GM12878 (cell line): ENCODE results near the gene SSR2. TPM values are rescaled to one million over a fixed set of nuclear protein-coding genes. Genes with fewer than 3 reads are reported as not detected.
A peak's percentile ranks its signal among the peaks of the same experiment; 100 is the strongest.

Source experiments
- ATAC-seq: fragments of 200-7000 bp; cut with Tn5 transposase; 3 replicates; pipeline ENCODE4 v1.9.1; 2020; ENCODE audit warnings: mild to moderate bottlenecking, moderate library complexity
- BruUV-seq: library from RNA; stranded (reverse); fragments of 400-500 nt; replicated peaks from 2 replicates; lab custom pipeline; 2021; lab: Mats Ljungman, UMichigan
- CTCF ChIA-PET: fragments of 300-600 bp; sonication (Branson Sonifier 250); formaldehyde crosslinking; extraction: SDS; loops from one replicate; lab custom pipeline; 2021; ENCODE audit warnings: inconsistent platforms; lab: Yijun Ruan, JAX
- POLR2A ChIA-PET: fragments of 350-600 bp; formaldehyde crosslinking; extraction: SDS; loops from one replicate; lab custom pipeline; 2021; ENCODE audit warnings: inconsistent platforms; lab: Charles Lee
- RAD21 ChIA-PET: fragments of 300-600 bp; sonication (Branson Sonifier 250); formaldehyde crosslinking; loops from one replicate; lab custom pipeline; 2023; ENCODE audit warnings: antibody characterized with exemption; ENCODE audit not compliant: unreplicated experiment; lab: Charles Lee
- SMC1A ChIA-PET: fragments of 300-600 bp; sonication (Branson Sonifier 250); formaldehyde crosslinking; loops from one replicate; lab custom pipeline; 2023; ENCODE audit not compliant: unreplicated experiment, uncharacterized antibody; lab: Charles Lee
- DNase-seq: peaks from one replicate; pipeline ENCODE4 v3.0.0-alpha.2; 2011; ENCODE audit warnings: low read depth, low spot score
- FAIRE-seq: peaks from 3 replicates; lab custom pipeline; 2011; peaks lifted over from hg19 to GRCh38; lab: Jason Lieb, UNC
- H2AFZ ChIP-seq: 2 replicates; pipeline ENCODE4 v1.6.0; 2011; ENCODE audit warnings: low read depth, low read length, control low read depth; ENCODE audit not compliant: control insufficient read depth
- H3K27ac ChIP-seq: 2 replicates; pipeline ENCODE4 v1.5.1; 2011; ENCODE audit warnings: control low read depth; ENCODE audit not compliant: control insufficient read depth, insufficient read depth
- H3K27me3 ChIP-seq, 2 experiments: replicated peaks in 1 of 2; 2 replicates each; pipeline versions ENCODE4 v1.6.0 to v1.6.1; 2011; ENCODE audit warnings: low read length in 1 of 2; ENCODE audit not compliant: control insufficient read depth in 2 of 2, insufficient read depth in 2 of 2
- H3K36me3 ChIP-seq, 2 experiments: 2 replicates each; pipeline ENCODE4 v1.5.1; 2011; ENCODE audit warnings: low read length in 1 of 2; ENCODE audit not compliant: control insufficient read depth in 2 of 2, insufficient read depth in 2 of 2
- H3K4me1 ChIP-seq: 2 replicates; pipeline ENCODE4 v1.6.1; 2011; ENCODE audit warnings: mild to moderate bottlenecking, low read length, moderate library complexity, mixed read lengths; ENCODE audit not compliant: control insufficient read depth, insufficient read depth
- H3K4me2 ChIP-seq: 2 replicates; pipeline ENCODE4 v1.6.0; 2011; ENCODE audit warnings: control low read depth; ENCODE audit not compliant: control insufficient read depth, insufficient read depth
- H3K4me3 ChIP-seq: fragments of 200-600 bp; sonication (generic); 2 replicates; pipeline ENCODE4 v1.5.1; 2016
- H3K79me2 ChIP-seq: 2 replicates; pipeline ENCODE4 v1.6.0; 2011; ENCODE audit warnings: low read length; ENCODE audit not compliant: control insufficient read depth, insufficient read depth
- H3K9ac ChIP-seq: 2 replicates; pipeline ENCODE4 v1.8.0; 2011; ENCODE audit warnings: low read length, control low read depth, mixed read lengths; ENCODE audit not compliant: control insufficient read depth, insufficient read depth
- H3K9me3 ChIP-seq: replicated peaks from 3 replicates; pipeline ENCODE4 v1.5.1; 2011; ENCODE audit warnings: mild to moderate bottlenecking, low read length; ENCODE audit not compliant: control insufficient read depth, insufficient read depth
- H4K20me1 ChIP-seq: 2 replicates; pipeline ENCODE4 v1.6.0; 2011; ENCODE audit not compliant: control insufficient read depth, insufficient read depth
- CBX5 ChIP-seq: sonication (generic); IDR thresholded peaks from 2 replicates; pipeline ENCODE4 v1.6.1; 2016; ENCODE audit warnings: low read depth, moderate library complexity, mild to moderate bottlenecking, inconsistent platforms
- EP300 ChIP-seq, 2 experiments: fragments of 150-350 bp in 1 of 2; IDR thresholded peaks; 2 replicates each; pipeline ENCODE4 v1.6.1; 2011 to 2012; ENCODE audit warnings: low read depth in 2 of 2, low read length in 2 of 2, borderline replicate concordance in 1 of 2, improper control_type of control experiment in 1 of 2, inconsistent platforms in 1 of 2; ENCODE audit not compliant: control insufficient read depth in 1 of 2
- IKZF2 ChIP-seq, 2 experiments: fragments of 450-650 bp; IDR thresholded peaks; 2 replicates each; pipeline ENCODE4 v1.6.1; 2017; ENCODE audit warnings: mild to moderate bottlenecking in 2 of 2, moderate library complexity in 2 of 2
- MTA2 ChIP-seq: fragments of 450-650 bp; IDR thresholded peaks from 2 replicates; pipeline ENCODE4 v1.6.1; 2016; ENCODE audit warnings: low read depth, mild to moderate bottlenecking, moderate library complexity
- MTA3 ChIP-seq: IDR thresholded peaks from 2 replicates; pipeline ENCODE4 v1.6.1; 2012; ENCODE audit warnings: low read length, inconsistent platforms, borderline replicate concordance
- NFYA ChIP-seq: IDR thresholded peaks from 2 replicates; pipeline ENCODE4 v1.6.1; 2011; ENCODE audit warnings: low read depth, mild to moderate bottlenecking, low read length, improper control_type of control experiment, borderline replicate concordance
- NR2C1 ChIP-seq: fragments of 450-650 bp; IDR thresholded peaks from 2 replicates; pipeline ENCODE4 v1.6.1; 2017; ENCODE audit warnings: antibody characterized with exemption, mild to moderate bottlenecking, moderate library complexity
- POU2F2 ChIP-seq: IDR thresholded peaks from 3 replicates; pipeline ENCODE4 v1.6.1; 2011; ENCODE audit warnings: low read depth, mild to moderate bottlenecking, low read length, borderline replicate concordance
- RBBP5 ChIP-seq: fragments of 200-600 bp; sonication (generic); conservative IDR thresholded peaks from 2 replicates; pipeline ENCODE4 v1.6.1; 2016
- RELA ChIP-seq: fragments of 450-650 bp; IDR thresholded peaks from 2 replicates; pipeline ENCODE4 v1.8.0; 2014; ENCODE audit warnings: borderline replicate concordance; ENCODE audit not compliant: partially characterized antibody
- SMAD5 ChIP-seq: IDR thresholded peaks from 2 replicates; pipeline ENCODE4 v1.6.1; 2016; ENCODE audit warnings: antibody characterized with exemption, low read depth
- SMARCA5 ChIP-seq: fragments of 450-650 bp; IDR thresholded peaks from 2 replicates; pipeline ENCODE4 v1.6.1; 2017; ENCODE audit warnings: mild to moderate bottlenecking
- SREBF1 ChIP-seq: IDR thresholded peaks from 2 replicates; pipeline ENCODE4 v1.6.1; 2012; ENCODE audit warnings: mild to moderate bottlenecking, low read length
- SRF ChIP-seq, 2 experiments: IDR thresholded peaks; 2 replicates each; pipeline ENCODE4 v1.6.1; 2011; ENCODE audit warnings: low read depth in 2 of 2, low read length in 2 of 2, mild to moderate bottlenecking in 1 of 2, moderate library complexity in 1 of 2
- TCF7 ChIP-seq: IDR thresholded peaks from 2 replicates; pipeline ENCODE4 v1.6.1; 2014; ENCODE audit warnings: antibody characterized with exemption, borderline replicate concordance
- YY1 ChIP-seq: IDR thresholded peaks from 2 replicates; pipeline ENCODE4 v1.6.1; 2011; ENCODE audit warnings: low read depth, mild to moderate bottlenecking, low read length
- ZNF24 ChIP-seq: fragments of 450-650 bp; IDR thresholded peaks from 2 replicates; pipeline ENCODE4 v1.6.1; 2017; ENCODE audit warnings: antibody characterized with exemption, mild to moderate bottlenecking
- WGBS: methylation state at CpG from one replicate; pipeline ENCODE4 v1.1.6; 2016; ENCODE audit warnings: low lambda C conversion rate; ENCODE audit not compliant: insufficient replicate concordance, insufficient coverage; ENCODE audit errors: missing lambda C conversion rate; 5-methylcytosine and 5-hydroxymethylcytosine counted together
- in situ Hi-C: fragments of 300-500 bp; cut with MboI; formaldehyde crosslinking; loops from 9 replicates; pipeline ENCODE4 v1.14.3; 2018; ENCODE audit warnings: mixed read lengths
- intact Hi-C: fragments of 100-400 bp; cut with micrococcal nuclease; formaldehyde crosslinking; loops from one replicate; pipeline ENCODE4 v1.14.2; 2022; ENCODE audit not compliant: unreplicated experiment
- polyA plus RNA-seq, 11 experiments: library from polyadenylated mRNA; depleted of rRNA in 4 of 11; unstranded in 6 of 11; stranded (reverse) in 5 of 11; fragments of >200 nt; fragmentation: Nextera tagmentation in 4 of 11; fragmentation: Illumina TruSeq in 1 of 11; extraction: Ambion mirVana in 4 of 11; extraction: Trizol in 1 of 11; gene quantifications; 1 replicate in 1 of 11; 2 replicates in 10 of 11; pipeline versions ENCODE4 v1.2.1 to v1.2.3, GENCODE V29; 2011 to 2016; ENCODE audit warnings: inconsistent platforms in 2 of 11, missing spikeins in 2 of 11, low read depth in 1 of 11
- total RNA-seq, 4 experiments: library from RNA; depleted of rRNA in 3 of 4; stranded (reverse); fragments of >200 nt in 3 of 4; fragmentation: Illumina TruSeq in 1 of 4; extraction: Trizol in 1 of 4; gene quantifications; 2 replicates each; pipeline versions ENCODE4 v1.2.1 to v1.2.3, GENCODE V29; 2013 to 2021
- TF ChIP-seq, protein P1 (sequence below): fragments of 450-650 bp; IDR thresholded peaks from 2 replicates; pipeline ENCODE4 v1.6.1; 2017; ENCODE audit warnings: mild to moderate bottlenecking

SSR2 gene
- total and polyA plus RNA-seq, 10 of the 15 experiments (the other 5 are each of a cell fraction or from before 2014, with no cell fraction given): 207 to 553 (median 315) TPM

- Histone ChIP-seq H3K79me2 (peaks cover 19% of the 10 kb centered on the region), H3K4me3 (no peak overlapping the region), H3K36me3 (no peaks in the 10 kb centered on the region)
- POLR2A ChIA-PET: interaction anchor here (1.2 kb wide), 2 partner anchors 43 to 111 kb away, joined by 3 to 4 read pairs; no protein-coding TSS in a partner anchor
- intact Hi-C loops: loop anchor here (10.0 kb wide), 1 partner anchor 202 kb away; the partner anchor contains the start of genes GON4L and SYT11
- WGBS: 100% methylated on average over 1 of the region's 1 CpG
- TF ChIP-seq SRF (IDR thresholded peaks at IDR 0.05; ENCODE audit: low read depth in 2 of 2, low read length in 2 of 2) (no peak), SREBF1 (no peak), EP300 (IDR thresholded peaks at IDR 0.05; ENCODE audit: borderline replicate concordance in 1 of 2, control insufficient read depth in 1 of 2, low read depth in 2 of 2, low read length in 2 of 2) (no peak), RBBP5 (no peak), YY1 (no peak), IKZF2 (IDR thresholded peaks at IDR 0.05) (no peak), TCF7 (no peak), NR2C1 (no peak), MTA2 (no peak), NFYA (no peak), RELA (no peak), CBX5 (no peak), POU2F2 (no peak), ZNF24 (no peak), MTA3 (no peak), SMAD5 (no peak), SMARCA5 (no peak)
- TF ChIP-seq, protein P1, sequence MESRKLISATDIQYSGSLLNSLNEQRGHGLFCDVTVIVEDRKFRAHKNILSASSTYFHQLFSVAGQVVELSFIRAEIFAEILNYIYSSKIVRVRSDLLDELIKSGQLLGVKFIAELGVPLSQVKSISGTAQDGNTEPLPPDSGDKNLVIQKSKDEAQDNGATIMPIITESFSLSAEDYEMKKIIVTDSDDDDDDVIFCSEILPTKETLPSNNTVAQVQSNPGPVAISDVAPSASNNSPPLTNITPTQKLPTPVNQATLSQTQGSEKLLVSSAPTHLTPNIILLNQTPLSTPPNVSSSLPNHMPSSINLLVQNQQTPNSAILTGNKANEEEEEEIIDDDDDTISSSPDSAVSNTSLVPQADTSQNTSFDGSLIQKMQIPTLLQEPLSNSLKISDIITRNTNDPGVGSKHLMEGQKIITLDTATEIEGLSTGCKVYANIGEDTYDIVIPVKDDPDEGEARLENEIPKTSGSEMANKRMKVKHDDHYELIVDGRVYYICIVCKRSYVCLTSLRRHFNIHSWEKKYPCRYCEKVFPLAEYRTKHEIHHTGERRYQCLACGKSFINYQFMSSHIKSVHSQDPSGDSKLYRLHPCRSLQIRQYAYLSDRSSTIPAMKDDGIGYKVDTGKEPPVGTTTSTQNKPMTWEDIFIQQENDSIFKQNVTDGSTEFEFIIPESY: no peak
- TF ChIP-seq, all 136 proteins: peak for 0
- FAIRE-seq (no peak), DNase-seq (no peak), ATAC-seq (no peak)
- Histone ChIP-seq H3K27me3 (no peaks in the 10 kb centered on the region), H3K4me2 (peak overlapping the region; percentile 28; the same call in 1 of the 2 replicates), H3K9me3 (no peaks in the 10 kb centered on the region), H3K27ac (no peak overlapping the region), H3K4me1 (no peaks in the 10 kb centered on the region; the same call in 1 of the 2 replicates), H3K9ac (no peak overlapping the region), H2AFZ (no peak overlapping the region), H4K20me1 (no peaks in the 10 kb centered on the region)
- no TSS peak for BruUV-seq
- ChIA-PET CTCF (interaction anchor here (0.5 to 3.1 kb wide), 4 partner anchors 9 to 176 kb away, joined by 4 to 28 read pairs (median 5); no protein-coding TSS in a partner anchor), RAD21 (interaction anchor here (1.1 to 1.8 kb wide), 2 partner anchors 10 to 118 kb away, joined by 3 to 5 read pairs; no protein-coding TSS in a partner anchor), SMC1A (interaction anchor here (2.0 to 2.3 kb wide), 2 partner anchors 10 to 118 kb away, joined by 7 to 12 read pairs; no protein-coding TSS in a partner anchor)
- in situ Hi-C loops: no loop called here
Observed at GRCh38 chr1:156056326-156056849, 35.6 kb upstream of the SSR2 start.
